Endodermal cell (in vitro differentiated cells): ENCODE data around the gene VANGL1. TPM values are rescaled to one million over a fixed set of nuclear protein-coding genes. Genes with fewer than 3 reads are reported as not detected.

Experiments used
- DNase-seq: peaks from one replicate; pipeline ENCODE4 v3.0.0-alpha.2; 2017
- H3K27ac ChIP-seq: 2 replicates; pipeline ENCODE4 v1.5.1; 2013; ENCODE audit warnings: mild to moderate bottlenecking, low read depth, low read length, moderate library complexity
- H3K27me3 ChIP-seq: 2 replicates; pipeline ENCODE4 v1.6.1; 2013; ENCODE audit warnings: mild to moderate bottlenecking, low read length, moderate library complexity; ENCODE audit not compliant: insufficient read depth, control insufficient read depth, poor library complexity, severe bottlenecking
- H3K36me3 ChIP-seq: 2 replicates; pipeline ENCODE4 v1.7.0; 2013; ENCODE audit warnings: mild to moderate bottlenecking, low read length, moderate library complexity; ENCODE audit not compliant: control insufficient read depth, insufficient read depth
- H3K4me1 ChIP-seq: one replicate; pipeline ENCODE4 v1.7.0; 2013; ENCODE audit warnings: low read length; ENCODE audit not compliant: control insufficient read depth, insufficient read depth
- H3K4me3 ChIP-seq: 2 replicates; pipeline ENCODE4 v1.5.1; 2013; ENCODE audit warnings: mild to moderate bottlenecking, low read length, moderate library complexity
- H3K9ac ChIP-seq: 2 replicates; pipeline ENCODE4 v1.6.1; 2013; ENCODE audit warnings: mild to moderate bottlenecking, low read length, moderate library complexity; ENCODE audit not compliant: poor library complexity, severe bottlenecking; ENCODE audit errors: extremely low read depth
- H3K9me3 ChIP-seq: 2 replicates; pipeline ENCODE4 v1.6.1; 2013; ENCODE audit warnings: mild to moderate bottlenecking, low read length, moderate library complexity; ENCODE audit not compliant: control insufficient read depth
- H3K27ac Mint-ChIP-seq: 2 replicates; pipeline ENCODE4 v1.8.0; 2020; ENCODE audit warnings: mixed read lengths
- H3K27me3 Mint-ChIP-seq: 2 replicates; pipeline ENCODE4 v1.8.0; 2021; ENCODE audit warnings: mild to moderate bottlenecking, mixed read lengths; ENCODE audit not compliant: insufficient read depth
- H3K36me3 Mint-ChIP-seq: 2 replicates; pipeline ENCODE4 v1.8.0; 2020; ENCODE audit warnings: low read depth, mixed read lengths
- H3K4me1 Mint-ChIP-seq: 2 replicates; pipeline ENCODE4 v1.8.0; 2020; ENCODE audit warnings: mixed read lengths
- H3K4me3 Mint-ChIP-seq: 2 replicates; pipeline ENCODE4 v1.8.0; 2020; ENCODE audit warnings: mild to moderate bottlenecking, moderate library complexity, mixed read lengths
- H3K9me3 Mint-ChIP-seq: 2 replicates; pipeline ENCODE4 v1.8.0; 2020; ENCODE audit warnings: mild to moderate bottlenecking, mixed read lengths
- WGBS, 2 experiments: methylation state at CpG; one replicate each; pipeline versions ENCODE4 v1.1.5 to v1.1.7; 2013; ENCODE audit warnings: missing lambda C conversion rate in 2 of 2, mixed read lengths in 1 of 2; ENCODE audit not compliant: insufficient coverage in 1 of 2, insufficient read length in 1 of 2; 5-methylcytosine and 5-hydroxymethylcytosine counted together
- long read RNA-seq, 4 experiments: library from polyadenylated mRNA in 2 of 4; library from RNA in 1 of 4; library from capped mRNA in 1 of 4; stranded (forward) in 3 of 4; unstranded in 1 of 4; transcript quantifications; one replicate each; pipeline ENCODE4 v2.0.0, GENCODE V29; 2020 to 2021; ENCODE audit warnings: inconsistent platforms in 1 of 4
- polyA plus RNA-seq, 2 experiments: library from polyadenylated mRNA; stranded (reverse); fragments of 50-300 nt; gene quantifications; one replicate each; pipeline ENCODE4 v1.2.3, GENCODE V29; 2013
- total RNA-seq, 2 donors: library from RNA; stranded (reverse); fragmentation: NEBNext Ultra II Directional in 1 of 2; extraction: Animal tissue kit (Norgen Biotek cat#: 25700) in 1 of 2; gene quantifications; 2 replicates in 1 of 2; 3 replicates in 1 of 2; pipeline ENCODE4 v1.2.1, GENCODE V29; 2021
- TF ChIP-seq, protein P1 (sequence below): fragments of 200-600 bp; sonication (generic); conservative IDR thresholded peaks from 2 replicates; pipeline ENCODE4 v1.5.0; 2021; ENCODE audit warnings: antibody characterized with exemption, mild to moderate bottlenecking

Gene VANGL1
- 10 to 100 TPM; 47.2 to 66.4 TPM for total RNA-seq
- polyA plus RNA-seq (2013, experiment 1 of 2): 14.6 TPM
- polyA plus RNA-seq (2013, experiment 2 of 2): 16.4 TPM
- long read RNA-seq, experiment 1, full-length matches to known transcripts: 4 of 31 reads
- long read RNA-seq, experiment 1, partial matches to known transcripts: 16 of 31 reads
- long read RNA-seq, experiment 1, other reads (novel, unspliced or antisense): 11 of 31 reads
- long read RNA-seq, experiment 2, full-length matches to known transcripts: 126 of 165 reads
- long read RNA-seq, experiment 2, partial matches to known transcripts: 8 of 165 reads
- long read RNA-seq, experiment 2, other reads (novel, unspliced or antisense): 31 of 165 reads
- long read RNA-seq, experiment 3, full-length matches to known transcripts: 140 of 193 reads
- long read RNA-seq, experiment 3, partial matches to known transcripts: 7 of 193 reads
- long read RNA-seq, experiment 3, other reads (novel, unspliced or antisense): 46 of 193 reads
- long read RNA-seq, experiment 4, full-length matches to known transcripts: 7 of 20 reads
- long read RNA-seq, experiment 4, partial matches to known transcripts: 11 of 20 reads
- long read RNA-seq, experiment 4, other reads (novel, unspliced or antisense): 2 of 20 reads

DNA sequence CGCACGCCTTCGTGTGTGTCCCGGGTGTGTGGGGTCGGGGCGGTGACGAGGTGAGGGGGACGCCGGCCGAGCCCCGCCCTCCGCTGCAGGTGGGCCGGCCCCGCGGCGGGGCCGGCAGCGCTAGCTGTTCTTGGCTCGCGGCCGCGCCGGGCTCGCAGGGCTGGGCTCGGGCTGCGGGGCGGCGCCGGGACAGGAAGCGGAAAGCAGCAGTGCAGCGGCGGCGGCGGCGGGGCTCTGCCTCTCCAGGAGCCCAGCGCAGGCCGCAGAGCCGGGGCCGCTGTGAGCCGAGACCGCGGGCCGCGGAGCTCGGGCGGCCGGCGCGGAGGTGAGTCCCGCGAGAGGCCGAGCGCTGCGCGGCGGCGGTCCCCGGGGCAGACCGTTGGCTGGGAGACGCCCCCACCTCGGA, at the start of gene VANGL1:
Gene VANGL1, plus strand, starts transcription at position 209 of the 406 bp plus-strand sequence. CDS start 9,444 bp downstream, outside the sequence.
- Histone ChIP-seq H3K4me3 (peak within 1 kb of the TSS; percentile 99), H3K4me1 (peaks cover 17% of the 10 kb centered on the region), H3K9ac (peak within 1 kb of the TSS; percentile 83), H3K27ac (no peak within 1 kb of the TSS), H3K36me3 (peaks cover 15% of the 10 kb centered on the region), H3K9me3 (peaks cover 46% of the 10 kb centered on the region), H3K27me3 (no peaks in the 10 kb centered on the region)
- no peaks in the 10 kb centered on the region for H3K27me3 Mint-ChIP-seq
- TF ChIP-seq, protein P1, sequence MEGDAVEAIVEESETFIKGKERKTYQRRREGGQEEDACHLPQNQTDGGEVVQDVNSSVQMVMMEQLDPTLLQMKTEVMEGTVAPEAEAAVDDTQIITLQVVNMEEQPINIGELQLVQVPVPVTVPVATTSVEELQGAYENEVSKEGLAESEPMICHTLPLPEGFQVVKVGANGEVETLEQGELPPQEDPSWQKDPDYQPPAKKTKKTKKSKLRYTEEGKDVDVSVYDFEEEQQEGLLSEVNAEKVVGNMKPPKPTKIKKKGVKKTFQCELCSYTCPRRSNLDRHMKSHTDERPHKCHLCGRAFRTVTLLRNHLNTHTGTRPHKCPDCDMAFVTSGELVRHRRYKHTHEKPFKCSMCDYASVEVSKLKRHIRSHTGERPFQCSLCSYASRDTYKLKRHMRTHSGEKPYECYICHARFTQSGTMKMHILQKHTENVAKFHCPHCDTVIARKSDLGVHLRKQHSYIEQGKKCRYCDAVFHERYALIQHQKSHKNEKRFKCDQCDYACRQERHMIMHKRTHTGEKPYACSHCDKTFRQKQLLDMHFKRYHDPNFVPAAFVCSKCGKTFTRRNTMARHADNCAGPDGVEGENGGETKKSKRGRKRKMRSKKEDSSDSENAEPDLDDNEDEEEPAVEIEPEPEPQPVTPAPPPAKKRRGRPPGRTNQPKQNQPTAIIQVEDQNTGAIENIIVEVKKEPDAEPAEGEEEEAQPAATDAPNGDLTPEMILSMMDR: no peak
- peaks cover 31% of the 10 kb centered on the region for H3K4me1 Mint-ChIP-seq
- H3K36me3 Mint-ChIP-seq: peaks cover 30% of the 10 kb centered on the region
- peak within 1 kb of the TSS; percentile 95 for H3K27ac Mint-ChIP-seq
- 1 to 2% methylated on average over 29 to 61 of the region's 61 CpGs for WGBS, 2 experiments
- DNase-seq: peak; percentile 87
- H3K9me3 Mint-ChIP-seq: peaks cover 45% of the 10 kb centered on the region
- H3K4me3 Mint-ChIP-seq: peak within 1 kb of the TSS; percentile 94

DNA sequence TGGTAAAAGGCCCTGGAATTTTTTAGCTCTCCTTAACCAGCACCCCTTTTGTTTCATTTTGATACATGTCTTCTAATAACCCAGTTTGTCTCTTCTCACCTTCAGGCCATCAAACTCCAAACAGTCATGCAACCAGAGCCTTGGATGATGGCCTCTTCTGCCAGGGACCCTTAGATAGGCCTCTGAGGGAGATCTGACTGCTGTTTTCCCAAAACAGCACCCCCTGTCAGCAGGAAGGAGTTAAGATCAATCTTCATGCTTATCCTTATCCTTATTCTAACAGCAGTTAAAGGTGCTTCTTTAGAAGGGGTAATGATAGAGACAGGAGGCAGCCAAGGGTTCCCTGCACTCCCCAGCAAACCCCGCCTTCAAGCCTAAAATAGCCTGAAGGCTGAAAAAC, 49.5 kb upstream of the VANGL1 start:
- H3K9me3 Mint-ChIP-seq: peaks cover 55% of the 10 kb centered on the region
- WGBS, 2 experiments: 100% methylated on average over 1 of the region's 1 CpG

More for the DNA sequence above, 49.5 kb upstream of the VANGL1 start:
- no peaks in the 10 kb centered on the region for H3K36me3 ChIP-seq
- H3K27me3 ChIP-seq: no peaks in the 10 kb centered on the region
- Mint-ChIP-seq H3K4me1 (peaks cover 23% of the 10 kb centered on the region), H3K27me3 (peaks cover 2% of the 10 kb centered on the region), H3K36me3 (no peaks in the 10 kb centered on the region), H3K4me3 (no peak overlapping the region), H3K27ac (no peak overlapping the region)
- H3K4me3 ChIP-seq: peak overlapping the region; percentile 67
- H3K9ac ChIP-seq: no peak overlapping the region
- peaks cover 9% of the 10 kb centered on the region for H3K4me1 ChIP-seq
- no peak for DNase-seq
- H3K9me3 ChIP-seq: peaks cover 58% of the 10 kb centered on the region
- H3K27ac ChIP-seq: no peak overlapping the region
- TF ChIP-seq, protein P1: peak; percentile 51
